Keratinocyte (primary cell): ENCODE results near the gene GARIN5B.

Experiments used
- EZH2 ChIP-seq: IDR thresholded peaks from one replicate; pipeline ENCODE4 v1.6.1; 2012; ENCODE audit warnings: inconsistent platforms, mild to moderate bottlenecking, low read length, moderate library complexity
- TF ChIP-seq, protein P1 (sequence below), 3 experiments: IDR thresholded peaks in 1 of 3; conservative IDR thresholded peaks in 1 of 3; optimal IDR thresholded peaks in 1 of 3; 2 replicates in 2 of 3; 3 replicates in 1 of 3; pipeline versions ENCODE3 to v1.5.1; 2011; ENCODE audit warnings: low read length in 3 of 3, mild to moderate bottlenecking in 3 of 3, moderate library complexity in 2 of 3, control low read depth in 1 of 3, inconsistent platforms in 1 of 3; ENCODE audit not compliant: insufficient read depth in 2 of 3; ENCODE audit errors: extremely low read depth in 1 of 3

- TF ChIP-seq, protein P1, sequence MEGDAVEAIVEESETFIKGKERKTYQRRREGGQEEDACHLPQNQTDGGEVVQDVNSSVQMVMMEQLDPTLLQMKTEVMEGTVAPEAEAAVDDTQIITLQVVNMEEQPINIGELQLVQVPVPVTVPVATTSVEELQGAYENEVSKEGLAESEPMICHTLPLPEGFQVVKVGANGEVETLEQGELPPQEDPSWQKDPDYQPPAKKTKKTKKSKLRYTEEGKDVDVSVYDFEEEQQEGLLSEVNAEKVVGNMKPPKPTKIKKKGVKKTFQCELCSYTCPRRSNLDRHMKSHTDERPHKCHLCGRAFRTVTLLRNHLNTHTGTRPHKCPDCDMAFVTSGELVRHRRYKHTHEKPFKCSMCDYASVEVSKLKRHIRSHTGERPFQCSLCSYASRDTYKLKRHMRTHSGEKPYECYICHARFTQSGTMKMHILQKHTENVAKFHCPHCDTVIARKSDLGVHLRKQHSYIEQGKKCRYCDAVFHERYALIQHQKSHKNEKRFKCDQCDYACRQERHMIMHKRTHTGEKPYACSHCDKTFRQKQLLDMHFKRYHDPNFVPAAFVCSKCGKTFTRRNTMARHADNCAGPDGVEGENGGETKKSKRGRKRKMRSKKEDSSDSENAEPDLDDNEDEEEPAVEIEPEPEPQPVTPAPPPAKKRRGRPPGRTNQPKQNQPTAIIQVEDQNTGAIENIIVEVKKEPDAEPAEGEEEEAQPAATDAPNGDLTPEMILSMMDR (optimal IDR thresholded peaks at IDR 0.05 in 1 of 3, IDR thresholded peaks at IDR 0.05 in 1 of 3, conservative IDR thresholded peaks at IDR 0.05 in 1 of 3; ENCODE audit: extremely low read depth in 1 of 3, insufficient read depth in 2 of 3, low read length in 3 of 3): no peak
- no peak for TF ChIP-seq EZH2
Observed at GRCh38 chr19:55347442-55348009, 15.5 kb downstream of the GARIN5B start.
